Keratinocyte (primary cell): Measurements from ENCODE around the gene SH2D3C.

Source experiments
- EZH2 ChIP-seq: IDR thresholded peaks from one replicate; pipeline ENCODE4 v1.6.1; 2012; ENCODE audit warnings: inconsistent platforms, mild to moderate bottlenecking, low read length, moderate library complexity
- TF ChIP-seq, protein P1 (sequence below), 3 experiments: IDR thresholded peaks in 1 of 3; conservative IDR thresholded peaks in 1 of 3; optimal IDR thresholded peaks in 1 of 3; 2 replicates in 2 of 3; 3 replicates in 1 of 3; pipeline versions ENCODE3 to v1.5.1; 2011; ENCODE audit warnings: low read length in 3 of 3, mild to moderate bottlenecking in 3 of 3, moderate library complexity in 2 of 3, control low read depth in 1 of 3, inconsistent platforms in 1 of 3; ENCODE audit not compliant: insufficient read depth in 2 of 3; ENCODE audit errors: extremely low read depth in 1 of 3

DNA sequence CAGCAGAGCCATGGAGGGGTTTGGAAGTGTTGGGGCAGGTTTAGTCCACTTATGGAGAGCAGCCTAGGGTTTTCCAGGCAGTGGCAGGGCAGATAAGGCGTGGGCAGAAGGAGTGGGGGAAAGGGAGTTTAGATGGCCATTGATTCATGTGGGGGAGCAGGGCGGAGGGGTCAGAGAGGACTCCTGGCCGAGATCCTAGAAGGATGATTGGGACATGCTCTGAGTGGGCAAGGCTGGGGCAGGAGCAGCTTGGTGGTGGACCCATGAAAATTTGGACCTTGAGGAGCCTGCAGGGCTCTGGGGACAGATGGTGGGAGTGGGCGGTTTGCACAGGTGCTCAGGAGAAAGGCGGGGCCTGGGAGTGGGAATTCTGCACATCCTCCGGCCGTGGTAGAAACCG lies 25.3 kb downstream of the SH2D3C start:
- TF ChIP-seq, protein P1, sequence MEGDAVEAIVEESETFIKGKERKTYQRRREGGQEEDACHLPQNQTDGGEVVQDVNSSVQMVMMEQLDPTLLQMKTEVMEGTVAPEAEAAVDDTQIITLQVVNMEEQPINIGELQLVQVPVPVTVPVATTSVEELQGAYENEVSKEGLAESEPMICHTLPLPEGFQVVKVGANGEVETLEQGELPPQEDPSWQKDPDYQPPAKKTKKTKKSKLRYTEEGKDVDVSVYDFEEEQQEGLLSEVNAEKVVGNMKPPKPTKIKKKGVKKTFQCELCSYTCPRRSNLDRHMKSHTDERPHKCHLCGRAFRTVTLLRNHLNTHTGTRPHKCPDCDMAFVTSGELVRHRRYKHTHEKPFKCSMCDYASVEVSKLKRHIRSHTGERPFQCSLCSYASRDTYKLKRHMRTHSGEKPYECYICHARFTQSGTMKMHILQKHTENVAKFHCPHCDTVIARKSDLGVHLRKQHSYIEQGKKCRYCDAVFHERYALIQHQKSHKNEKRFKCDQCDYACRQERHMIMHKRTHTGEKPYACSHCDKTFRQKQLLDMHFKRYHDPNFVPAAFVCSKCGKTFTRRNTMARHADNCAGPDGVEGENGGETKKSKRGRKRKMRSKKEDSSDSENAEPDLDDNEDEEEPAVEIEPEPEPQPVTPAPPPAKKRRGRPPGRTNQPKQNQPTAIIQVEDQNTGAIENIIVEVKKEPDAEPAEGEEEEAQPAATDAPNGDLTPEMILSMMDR (optimal IDR thresholded peaks at IDR 0.05 in 1 of 3, IDR thresholded peaks at IDR 0.05 in 1 of 3, conservative IDR thresholded peaks at IDR 0.05 in 1 of 3; ENCODE audit: extremely low read depth in 1 of 3, insufficient read depth in 2 of 3, low read length in 3 of 3) = no peak
- TF ChIP-seq EZH2 = no peak
